ENCODE results near the gene SEPTIN11. TPM values are rescaled to one million over a fixed set of nuclear protein-coding genes. Genes with fewer than 3 reads are reported as not detected.
A peak's percentile ranks its signal among the peaks of the same experiment; 100 is the strongest.

The SEPTIN11 gene
- total RNA-seq, 1 experiment from 2014 or later: 77.3 TPM

GRCh38 chr4:76997077-76997476, 47.5 kb downstream of the SEPTIN11 start:
- Histone ChIP-seq H3K4me1 (ENCODE audit: insufficient read depth, low read length) (peaks cover 3% of the 10 kb centered on the region; the same call in 1 of the 2 replicates), H3K27me3 (ENCODE audit: insufficient read depth, low read length) (no peaks in the 10 kb centered on the region), H3K18ac (ENCODE audit: insufficient read length, low read depth, low read length) (no peak overlapping the region), H3K23ac (ENCODE audit: insufficient read length, low read depth, low read length) (no peak overlapping the region), H2BK120ac (ENCODE audit: low read depth, low read length, poor library complexity, severe bottlenecking) (no peak overlapping the region), H2AFZ (ENCODE audit: low read length) (no peak overlapping the region), H3K14ac (ENCODE audit: insufficient read depth, low read length) (no peak overlapping the region), H3K79me1 (ENCODE audit: insufficient read depth, low read depth, low read length, poor library complexity, severe bottlenecking) (peaks cover 3% of the 10 kb centered on the region), H2AK5ac (ENCODE audit: insufficient read length, low read length) (no peak overlapping the region), H3K9me3 (ENCODE audit: control insufficient read depth, low read depth, low read length) (no peaks in the 10 kb centered on the region), H3K4ac (ENCODE audit: low read depth, low read length) (no peak overlapping the region), H2BK12ac (ENCODE audit: insufficient read length, low read depth, low read length) (no peak overlapping the region), H2BK20ac (ENCODE audit: low read depth, low read length, poor library complexity, severe bottlenecking) (no peak overlapping the region), H4K5ac (ENCODE audit: insufficient read length, low read depth, low read length) (no peak overlapping the region), H3K23me2 (ENCODE audit: insufficient read length, low read depth, low read length, poor library complexity, severe bottlenecking) (no peaks in the 10 kb centered on the region), H3K56ac (ENCODE audit: insufficient read length, low read depth, low read length) (no peak overlapping the region), H4K20me1 (ENCODE audit: control insufficient read depth, insufficient read depth, insufficient read length) (no peaks in the 10 kb centered on the region), H2BK5ac (ENCODE audit: insufficient read length, low read length) (no peak overlapping the region), H3K27ac (ENCODE audit: insufficient read length, low read depth, low read length) (no peak overlapping the region), H3K79me2 (ENCODE audit: insufficient read depth, low read length) (no peaks in the 10 kb centered on the region; the same call in 1 of the 2 replicates), H3K9ac (ENCODE audit: extremely low read depth, insufficient read length, low read length) (no peak overlapping the region), H3T11ph (ENCODE audit: low read length) (no peak overlapping the region), H3K4me2 (ENCODE audit: insufficient read depth, insufficient read length, low read length) (no peak overlapping the region), H4K8ac (replicated peaks; ENCODE audit: insufficient read length, low read depth, low read length) (no peak overlapping the region), H2BK15ac (ENCODE audit: low read depth, low read length) (no peak overlapping the region), H4K91ac (ENCODE audit: insufficient read length, low read depth, low read length) (no peak overlapping the region)
- H3K9me3 Mint-ChIP-seq: peaks cover 2 to 4% of the 10 kb centered on the region in 2 experiments; a peak in 1 of 5 replicates
- H3K27me3 Mint-ChIP-seq (ENCODE audit: low read depth): no peaks in the 10 kb centered on the region
- H3K4me3 Mint-ChIP-seq: no peak overlapping the region
- no CpG with 5 or more reads among the region's 1 CpG for WGBS (ENCODE audit: extremely low coverage, insufficient read length, low lambda C conversion rate)
- DNase-seq: no peak
- H3K4me1 Mint-ChIP-seq: peaks cover 43 to 54% of the 10 kb centered on the region in 2 experiments
- TF ChIP-seq, protein P1, sequence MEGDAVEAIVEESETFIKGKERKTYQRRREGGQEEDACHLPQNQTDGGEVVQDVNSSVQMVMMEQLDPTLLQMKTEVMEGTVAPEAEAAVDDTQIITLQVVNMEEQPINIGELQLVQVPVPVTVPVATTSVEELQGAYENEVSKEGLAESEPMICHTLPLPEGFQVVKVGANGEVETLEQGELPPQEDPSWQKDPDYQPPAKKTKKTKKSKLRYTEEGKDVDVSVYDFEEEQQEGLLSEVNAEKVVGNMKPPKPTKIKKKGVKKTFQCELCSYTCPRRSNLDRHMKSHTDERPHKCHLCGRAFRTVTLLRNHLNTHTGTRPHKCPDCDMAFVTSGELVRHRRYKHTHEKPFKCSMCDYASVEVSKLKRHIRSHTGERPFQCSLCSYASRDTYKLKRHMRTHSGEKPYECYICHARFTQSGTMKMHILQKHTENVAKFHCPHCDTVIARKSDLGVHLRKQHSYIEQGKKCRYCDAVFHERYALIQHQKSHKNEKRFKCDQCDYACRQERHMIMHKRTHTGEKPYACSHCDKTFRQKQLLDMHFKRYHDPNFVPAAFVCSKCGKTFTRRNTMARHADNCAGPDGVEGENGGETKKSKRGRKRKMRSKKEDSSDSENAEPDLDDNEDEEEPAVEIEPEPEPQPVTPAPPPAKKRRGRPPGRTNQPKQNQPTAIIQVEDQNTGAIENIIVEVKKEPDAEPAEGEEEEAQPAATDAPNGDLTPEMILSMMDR (conservative IDR thresholded peaks at IDR 0.05): no peak
- peaks cover 9 to 30% (median 25%) of the 10 kb centered on the region in 3 experiments for H3K36me3 Mint-ChIP-seq (ENCODE audit: insufficient read depth in 1 of 3, low read depth in 3 of 3)
- H3K27ac Mint-ChIP-seq: peak overlapping the region in 1 of 3 experiments; percentile 72; a peak in 1 of 7 replicates

All from H9 (cell line).